Caco-2 (cell line): ENCODE measurements around the gene OR1B1. TPM values are rescaled to one million over a fixed set of nuclear protein-coding genes. Genes with fewer than 3 reads are reported as not detected.
"Not testable (repeated sequence)": the region's sequence is repeated elsewhere in the genome, so short reads cannot be mapped to it uniquely, and the experiment has no call there.

Experiments used
- BruUV-seq: library from RNA; stranded (reverse); fragments of 400-500 nt; replicated peaks from 2 replicates; lab custom pipeline; 2021; lab: Mats Ljungman, UMichigan
- CTCF ChIA-PET: fragments of 300-600 bp; sonication (Branson Sonifier 250); formaldehyde crosslinking; loops from one replicate; lab custom pipeline; 2022; ENCODE audit warnings: antibody characterized with exemption; lab: Charles Lee
- POLR2A ChIA-PET: fragments of 300-600 bp; sonication (Branson Sonifier 250); formaldehyde crosslinking; loops from one replicate; lab custom pipeline; 2022; ENCODE audit warnings: antibody characterized with exemption; lab: Charles Lee
- DNase-seq, 2 experiments: peaks; one replicate each; pipeline versions ENCODE4 v3.0.0 to v3.0.0-alpha.2; 2020 to 2022
- H3K27me3 ChIP-seq: replicated peaks from 2 replicates; pipeline ENCODE4 v1.6.0; 2011; ENCODE audit warnings: low read length; ENCODE audit not compliant: control insufficient read depth, insufficient read depth
- H3K36me3 ChIP-seq: 2 replicates; pipeline ENCODE4 v1.5.1; 2011; ENCODE audit warnings: low read length; ENCODE audit not compliant: control insufficient read depth, insufficient read depth
- H3K4me1 ChIP-seq: fragments of 250-450 bp; sonication (Bioruptor Pico); 2 replicates; pipeline ENCODE4 v1.5.1; 2020; ENCODE audit warnings: mild to moderate bottlenecking
- H3K4me3 ChIP-seq: 2 replicates; pipeline ENCODE4 v1.5.1; 2011; ENCODE audit warnings: low read depth, mild to moderate bottlenecking, control low read depth, low read length
- H3K9me3 ChIP-seq: fragments of 250-450 bp; sonication (Bioruptor Pico); 2 replicates; pipeline ENCODE4 v1.5.1; 2020; ENCODE audit warnings: mild to moderate bottlenecking, moderate library complexity
- H3K27ac Mint-ChIP-seq: one replicate; pipeline ENCODE4 v1.8.0; 2022; ENCODE audit warnings: mixed read lengths; ENCODE audit not compliant: unreplicated experiment
- H3K27me3 Mint-ChIP-seq: one replicate; pipeline ENCODE4 v1.8.0; 2022; ENCODE audit warnings: mixed read lengths; ENCODE audit not compliant: insufficient read depth, unreplicated experiment
- H3K36me3 Mint-ChIP-seq: one replicate; pipeline ENCODE4 v1.8.0; 2022; ENCODE audit warnings: mild to moderate bottlenecking, mixed read lengths; ENCODE audit not compliant: insufficient read depth, unreplicated experiment
- H3K4me1 Mint-ChIP-seq: one replicate; pipeline ENCODE4 v1.8.0; 2022; ENCODE audit warnings: low read depth, mixed read lengths; ENCODE audit not compliant: unreplicated experiment
- H3K4me3 Mint-ChIP-seq: one replicate; pipeline ENCODE4 v1.8.0; 2022; ENCODE audit warnings: mild to moderate bottlenecking, moderate library complexity, mixed read lengths; ENCODE audit not compliant: unreplicated experiment
- H3K9me3 Mint-ChIP-seq: one replicate; pipeline ENCODE4 v1.8.0; 2022; ENCODE audit warnings: mixed read lengths; ENCODE audit not compliant: unreplicated experiment
- CTCF ChIP-seq, 2 experiments: fragments of 200-600 bp in 1 of 2; IDR thresholded peaks; 1 replicate in 1 of 2; 2 replicates in 1 of 2; pipeline versions ENCODE4 v1.5.1 to v1.8.0; 2011 to 2022; ENCODE audit warnings: antibody characterized with exemption in 1 of 2, control low read depth in 1 of 2, inconsistent platforms in 1 of 2, low read depth in 1 of 2, low read length in 1 of 2, mild to moderate bottlenecking in 1 of 2, moderate library complexity in 1 of 2; ENCODE audit not compliant: insufficient read depth in 1 of 2, severe bottlenecking in 1 of 2, unreplicated experiment in 1 of 2
- intact Hi-C: fragments of 100-400 bp; cut with micrococcal nuclease; formaldehyde crosslinking; loops from one replicate; pipeline ENCODE4 v1.10.0; 2022; ENCODE audit not compliant: unreplicated experiment
- total RNA-seq: library from RNA; stranded (reverse); gene quantifications from 2 replicates; pipeline ENCODE4 v1.2.3, GENCODE V29; 2022

The OR1B1 gene
- total RNA-seq, 1 experiment from 2014 or later = not detected

GRCh38 chr9:122609804-122610203 is 47.6 kb downstream of the OR1B1 start:
- no TSS peak for BruUV-seq
- Histone ChIP-seq H3K9me3 (no peaks in the 10 kb centered on the region), H3K27me3 (no peaks in the 10 kb centered on the region), H3K4me1 (no peaks in the 10 kb centered on the region), H3K36me3 (no peaks in the 10 kb centered on the region), H3K4me3 (no peak overlapping the region)
- intact Hi-C loops = no loop called here
- Mint-ChIP-seq H3K27me3 (peaks cover 12% of the 10 kb centered on the region), H3K9me3 (no peaks in the 10 kb centered on the region), H3K4me1 (no peaks in the 10 kb centered on the region), H3K4me3 (no peak overlapping the region), H3K36me3 (no peaks in the 10 kb centered on the region), H3K27ac (no peak overlapping the region)
- ChIA-PET CTCF (no interaction called here), POLR2A (no interaction called here)
- TF ChIP-seq CTCF (IDR thresholded peaks at IDR 0.05; ENCODE audit: insufficient read depth in 1 of 2, low read depth in 1 of 2, low read length in 1 of 2, severe bottlenecking in 1 of 2, unreplicated experiment in 1 of 2) = no peak
- no peak for DNase-seq

GRCh38 chr9:122606587-122606986 is 50.8 kb downstream of the OR1B1 start:
- Mint-ChIP-seq H3K4me1 (no peaks in the 10 kb centered on the region), H3K4me3 (no peak overlapping the region), H3K27me3 (peaks cover 17% of the 10 kb centered on the region), H3K27ac (no peak overlapping the region), H3K36me3 (no peaks in the 10 kb centered on the region), H3K9me3 (no peaks in the 10 kb centered on the region)
- CTCF ChIA-PET = no interaction called here
- POLR2A ChIA-PET = no interaction called here
- Histone ChIP-seq H3K36me3 (no peaks in the 10 kb centered on the region), H3K9me3 (no peaks in the 10 kb centered on the region), H3K4me3 (no peak overlapping the region), H3K27me3 (no peaks in the 10 kb centered on the region), H3K4me1 (no peaks in the 10 kb centered on the region)
- BruUV-seq = no TSS peak
- intact Hi-C loops = no loop called here
- TF ChIP-seq CTCF (IDR thresholded peaks at IDR 0.05; ENCODE audit: insufficient read depth in 1 of 2, low read depth in 1 of 2, low read length in 1 of 2, severe bottlenecking in 1 of 2, unreplicated experiment in 1 of 2) = no peak
- DNase-seq = no peak

- DNase-seq = no peak
- no peaks in the 10 kb centered on the region for H3K4me1 Mint-ChIP-seq
- ChIA-PET CTCF (no interaction called here), POLR2A (no interaction called here)
- peaks cover 15% of the 10 kb centered on the region for H3K27me3 Mint-ChIP-seq
- no peak overlapping the region for H3K4me3 Mint-ChIP-seq
- Histone ChIP-seq H3K36me3 (no peaks in the 10 kb centered on the region), H3K4me1 (no peaks in the 10 kb centered on the region), H3K9me3 (no peaks in the 10 kb centered on the region), H3K27me3 (no peaks in the 10 kb centered on the region), H3K4me3 (no peak overlapping the region)
- no peaks in the 10 kb centered on the region for H3K9me3 Mint-ChIP-seq
- no peak overlapping the region for H3K27ac Mint-ChIP-seq
- intact Hi-C loops = no loop called here
- no TSS peak for BruUV-seq
- no peaks in the 10 kb centered on the region for H3K36me3 Mint-ChIP-seq
- TF ChIP-seq CTCF (IDR thresholded peaks at IDR 0.05; ENCODE audit: insufficient read depth in 1 of 2, low read depth in 1 of 2, low read length in 1 of 2, severe bottlenecking in 1 of 2, unreplicated experiment in 1 of 2) = no peak
Measured at GRCh38 chr9:122605691-122606090, 51.7 kb downstream of the OR1B1 start.

- CTCF ChIA-PET, intact Hi-C loops, H3K27me3 Mint-ChIP-seq, BruUV-seq, H3K4me3 Mint-ChIP-seq, H3K9me3 Mint-ChIP-seq, H3K4me1 ChIP-seq, H3K4me1 Mint-ChIP-seq, H3K27ac Mint-ChIP-seq, H3K4me3 ChIP-seq, DNase-seq, H3K36me3 Mint-ChIP-seq, H3K9me3 ChIP-seq, POLR2A ChIA-PET, H3K36me3 ChIP-seq, H3K27me3 ChIP-seq: not testable (repeated sequence)
Measured at GRCh38 chr9:122583284-122583683, 74.1 kb downstream of the OR1B1 start, which contains the start of gene OR1L8. Gene OR1L8 (minus strand): TSS chr9:122583384. CDS start chr9:122568477, 14,907 bp downstream.
